HG02610 (cell line): ENCODE data around the gene PGGHG.

ENCODE experiments used
- ATAC-seq: cut with Tn5 transposase; IDR thresholded peaks from one replicate; pipeline ENCODE4 v1.9.1; 2021; ENCODE audit warnings: mild to moderate bottlenecking, moderate library complexity; ENCODE audit not compliant: unreplicated experiment

Gene PGGHG

GRCh38 chr11:344836-345578 is 56.1 kb downstream of the PGGHG start:
- ATAC-seq: no peak
